ENCODE data around the gene UBXN2A.

Gene UBXN2A

DNA sequence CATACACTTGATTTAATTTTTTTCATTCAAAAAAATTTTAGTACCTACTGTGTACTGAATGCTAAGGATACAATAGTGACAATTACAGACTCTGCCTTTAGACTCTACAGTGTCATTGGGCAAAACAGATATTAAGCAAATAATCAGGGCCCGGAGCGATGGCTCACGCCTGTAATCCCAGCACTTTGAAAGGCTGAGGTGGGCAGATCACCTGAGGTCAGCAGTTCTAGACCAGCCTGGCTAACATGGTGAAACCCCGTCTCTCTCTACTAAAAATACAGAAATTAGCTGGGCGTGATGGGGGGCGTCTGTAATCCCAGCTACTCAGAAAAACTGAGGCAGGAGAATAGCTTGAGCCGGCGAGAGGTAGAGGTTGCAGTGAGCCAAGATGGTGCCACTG is 1.4 kb downstream of the UBXN2A start:
- no peaks in the 10 kb centered on the region for H3K27me3 ChIP-seq (ENCODE audit: insufficient read depth, low read length)
- no peaks in the 10 kb centered on the region for H3F3A ChIP-seq (ENCODE audit: insufficient read depth, low read length)
- H3K36me3 ChIP-seq (ENCODE audit: insufficient read depth, low read length) = no peaks in the 10 kb centered on the region
- peak overlapping the region; percentile 85 for H3K4me2 ChIP-seq (ENCODE audit: low read length)
- H2AFZ ChIP-seq (ENCODE audit: low read length) = no peak overlapping the region
- H3K4me3 ChIP-seq (ENCODE audit: low read depth, low read length, poor library complexity, severe bottlenecking) = peak overlapping the region; percentile 81
- TF ChIP-seq EZH2 (IDR thresholded peaks at IDR 0.05; ENCODE audit: borderline replicate concordance, low read length) = no peak
- TF ChIP-seq, protein P1, sequence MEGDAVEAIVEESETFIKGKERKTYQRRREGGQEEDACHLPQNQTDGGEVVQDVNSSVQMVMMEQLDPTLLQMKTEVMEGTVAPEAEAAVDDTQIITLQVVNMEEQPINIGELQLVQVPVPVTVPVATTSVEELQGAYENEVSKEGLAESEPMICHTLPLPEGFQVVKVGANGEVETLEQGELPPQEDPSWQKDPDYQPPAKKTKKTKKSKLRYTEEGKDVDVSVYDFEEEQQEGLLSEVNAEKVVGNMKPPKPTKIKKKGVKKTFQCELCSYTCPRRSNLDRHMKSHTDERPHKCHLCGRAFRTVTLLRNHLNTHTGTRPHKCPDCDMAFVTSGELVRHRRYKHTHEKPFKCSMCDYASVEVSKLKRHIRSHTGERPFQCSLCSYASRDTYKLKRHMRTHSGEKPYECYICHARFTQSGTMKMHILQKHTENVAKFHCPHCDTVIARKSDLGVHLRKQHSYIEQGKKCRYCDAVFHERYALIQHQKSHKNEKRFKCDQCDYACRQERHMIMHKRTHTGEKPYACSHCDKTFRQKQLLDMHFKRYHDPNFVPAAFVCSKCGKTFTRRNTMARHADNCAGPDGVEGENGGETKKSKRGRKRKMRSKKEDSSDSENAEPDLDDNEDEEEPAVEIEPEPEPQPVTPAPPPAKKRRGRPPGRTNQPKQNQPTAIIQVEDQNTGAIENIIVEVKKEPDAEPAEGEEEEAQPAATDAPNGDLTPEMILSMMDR (IDR thresholded peaks at IDR 0.05; ENCODE audit: low read length) = no peak
- H3K79me2 ChIP-seq (ENCODE audit: insufficient read depth, low read length) = peaks cover 30% of the 10 kb centered on the region
- H3K27ac ChIP-seq (ENCODE audit: low read depth, low read length, poor library complexity, severe bottlenecking) = peak overlapping the region; percentile 76
- no peaks in the 10 kb centered on the region for H4K20me1 ChIP-seq (ENCODE audit: insufficient read depth, low read length)
- H3K4me1 ChIP-seq (ENCODE audit: insufficient read depth, low read length, severe bottlenecking) = peaks cover 24% of the 10 kb centered on the region
- peak overlapping the region; percentile 77 for H3K9ac ChIP-seq (ENCODE audit: low read length)
- H3K9me3 ChIP-seq (ENCODE audit: low read length) = no peaks in the 10 kb centered on the region
- no peaks in the 10 kb centered on the region for H3K9me2 ChIP-seq (ENCODE audit: low read depth, low read length)

DNA sequence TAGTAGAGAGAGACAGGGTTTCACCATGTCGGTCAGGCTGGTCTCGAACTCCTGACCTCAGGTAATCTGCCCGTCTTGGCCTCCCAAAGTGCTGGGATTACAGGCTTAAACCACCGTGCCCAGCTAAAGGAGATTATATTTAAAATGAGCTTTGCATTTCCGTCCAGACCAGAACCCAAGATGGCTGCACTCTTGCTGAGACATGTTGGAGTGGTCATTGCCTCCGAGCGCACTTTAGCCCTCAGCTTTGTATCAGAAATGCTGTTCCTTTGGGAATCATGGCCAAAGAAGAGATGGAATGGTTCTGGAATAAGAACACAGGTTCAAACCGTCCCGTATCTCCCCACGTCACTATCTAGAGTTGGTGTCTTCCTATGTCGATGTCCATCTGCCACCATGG is 3.4 kb downstream of the UBXN2A start:
- no peak overlapping the region for H2AFZ ChIP-seq (ENCODE audit: low read length)
- H3K9me3 ChIP-seq (ENCODE audit: low read length) = no peaks in the 10 kb centered on the region
- peaks cover 33% of the 10 kb centered on the region for H3K4me1 ChIP-seq (ENCODE audit: insufficient read depth, low read length, severe bottlenecking)
- H3K36me3 ChIP-seq (ENCODE audit: insufficient read depth, low read length) = peaks cover 3% of the 10 kb centered on the region; the same call in 1 of the 2 replicates
- no peak overlapping the region for H3K9ac ChIP-seq (ENCODE audit: low read length)
- H3K27ac ChIP-seq (ENCODE audit: low read depth, low read length, poor library complexity, severe bottlenecking) = no peak overlapping the region
- H3K9me2 ChIP-seq (ENCODE audit: low read depth, low read length) = no peaks in the 10 kb centered on the region
- no peaks in the 10 kb centered on the region for H3F3A ChIP-seq (ENCODE audit: insufficient read depth, low read length)
- peaks cover 39% of the 10 kb centered on the region for H3K79me2 ChIP-seq (ENCODE audit: insufficient read depth, low read length)
- H3K4me3 ChIP-seq (ENCODE audit: low read depth, low read length, poor library complexity, severe bottlenecking) = no peak overlapping the region
- H3K27me3 ChIP-seq (ENCODE audit: insufficient read depth, low read length) = no peaks in the 10 kb centered on the region
- no peak overlapping the region for H3K4me2 ChIP-seq (ENCODE audit: low read length)
- H4K20me1 ChIP-seq (ENCODE audit: insufficient read depth, low read length) = no peaks in the 10 kb centered on the region
- TF ChIP-seq, protein P1 (IDR thresholded peaks at IDR 0.05; ENCODE audit: low read length) = no peak
- TF ChIP-seq EZH2 (IDR thresholded peaks at IDR 0.05; ENCODE audit: borderline replicate concordance, low read length) = no peak

DNA sequence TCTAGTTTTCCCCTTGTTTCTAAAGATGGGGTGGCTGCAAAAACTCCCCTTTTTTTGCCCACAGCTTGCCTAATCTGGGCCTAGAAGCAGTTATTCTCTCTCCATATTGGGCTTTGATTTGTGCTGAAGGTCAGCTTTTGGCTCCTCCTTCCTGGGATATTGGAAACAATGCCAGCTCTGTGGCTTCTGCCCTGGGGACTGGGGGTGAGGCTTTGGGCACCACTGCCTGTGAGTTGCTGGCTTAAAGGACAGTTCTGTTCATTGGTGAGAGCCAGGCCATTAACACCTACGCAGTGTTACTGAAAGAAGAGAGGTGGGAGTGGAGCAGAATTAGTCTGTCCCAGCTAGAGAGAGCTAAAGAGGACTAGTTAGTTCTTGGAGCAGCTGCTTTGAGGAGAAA is 4.3 kb downstream of the UBXN2A start:
- no peaks in the 10 kb centered on the region for H3K27me3 ChIP-seq (ENCODE audit: insufficient read depth, low read length)
- H3K27ac ChIP-seq (ENCODE audit: low read depth, low read length, poor library complexity, severe bottlenecking) = no peak overlapping the region
- H3F3A ChIP-seq (ENCODE audit: insufficient read depth, low read length) = no peaks in the 10 kb centered on the region
- H3K9ac ChIP-seq (ENCODE audit: low read length) = no peak overlapping the region
- H3K4me3 ChIP-seq (ENCODE audit: low read depth, low read length, poor library complexity, severe bottlenecking) = no peak overlapping the region
- no peak overlapping the region for H3K4me2 ChIP-seq (ENCODE audit: low read length)
- TF ChIP-seq EZH2 (IDR thresholded peaks at IDR 0.05; ENCODE audit: borderline replicate concordance, low read length) = no peak
- TF ChIP-seq, protein P1 (IDR thresholded peaks at IDR 0.05; ENCODE audit: low read length) = no peak
- H3K9me2 ChIP-seq (ENCODE audit: low read depth, low read length) = no peaks in the 10 kb centered on the region
- no peak overlapping the region for H2AFZ ChIP-seq (ENCODE audit: low read length)
- H3K9me3 ChIP-seq (ENCODE audit: low read length) = no peaks in the 10 kb centered on the region
- H3K79me2 ChIP-seq (ENCODE audit: insufficient read depth, low read length) = peaks cover 39% of the 10 kb centered on the region
- H3K36me3 ChIP-seq (ENCODE audit: insufficient read depth, low read length) = peaks cover 3% of the 10 kb centered on the region; the same call in 1 of the 2 replicates
- H3K4me1 ChIP-seq (ENCODE audit: insufficient read depth, low read length, severe bottlenecking) = peaks cover 25% of the 10 kb centered on the region
- H4K20me1 ChIP-seq (ENCODE audit: insufficient read depth, low read length) = no peaks in the 10 kb centered on the region

All from OCI-LY1 (cell line).